ENCODE results near the gene UTS2R. TPM values are rescaled to one million over a fixed set of nuclear protein-coding genes. Genes with fewer than 3 reads are reported as not detected.
A peak's percentile ranks its signal among the peaks of the same experiment; 100 is the strongest.

The UTS2R gene
- total RNA-seq, 4 donors from 2014 or later, result not detected

DNA sequence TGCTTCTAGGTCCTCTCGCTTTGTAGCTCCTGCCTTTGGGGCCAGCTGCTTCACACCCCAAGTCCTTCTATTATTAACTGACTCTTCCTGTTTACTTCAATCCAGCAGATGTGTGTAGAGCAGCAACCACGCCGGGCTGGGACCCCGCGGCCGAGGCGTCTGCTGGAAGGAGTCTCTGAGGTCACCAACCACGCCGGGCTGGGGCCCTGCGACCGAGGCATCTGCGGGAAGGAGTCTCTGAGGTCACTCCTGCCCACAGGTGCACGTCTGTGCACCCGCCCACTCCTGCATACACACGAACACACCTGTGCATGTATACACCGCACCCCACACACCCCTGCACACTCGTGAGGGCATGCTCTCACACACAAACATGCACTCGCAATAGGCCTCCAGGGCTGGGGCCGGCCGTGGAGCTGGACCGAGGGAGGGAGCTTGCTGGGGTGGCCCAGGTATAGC, 20.3 kb upstream of the UTS2R start:
- no peak for DNase-seq (ENCODE audit: extremely low spot score)
- intact Hi-C loops (cut with DNase I), result loop anchor here (5.0 kb wide), 2 partner anchors 201 to 426 kb away; no protein-coding TSS in a partner anchor
- 62% methylated on average over 21 of the region's 21 CpGs for WGBS

DNA sequence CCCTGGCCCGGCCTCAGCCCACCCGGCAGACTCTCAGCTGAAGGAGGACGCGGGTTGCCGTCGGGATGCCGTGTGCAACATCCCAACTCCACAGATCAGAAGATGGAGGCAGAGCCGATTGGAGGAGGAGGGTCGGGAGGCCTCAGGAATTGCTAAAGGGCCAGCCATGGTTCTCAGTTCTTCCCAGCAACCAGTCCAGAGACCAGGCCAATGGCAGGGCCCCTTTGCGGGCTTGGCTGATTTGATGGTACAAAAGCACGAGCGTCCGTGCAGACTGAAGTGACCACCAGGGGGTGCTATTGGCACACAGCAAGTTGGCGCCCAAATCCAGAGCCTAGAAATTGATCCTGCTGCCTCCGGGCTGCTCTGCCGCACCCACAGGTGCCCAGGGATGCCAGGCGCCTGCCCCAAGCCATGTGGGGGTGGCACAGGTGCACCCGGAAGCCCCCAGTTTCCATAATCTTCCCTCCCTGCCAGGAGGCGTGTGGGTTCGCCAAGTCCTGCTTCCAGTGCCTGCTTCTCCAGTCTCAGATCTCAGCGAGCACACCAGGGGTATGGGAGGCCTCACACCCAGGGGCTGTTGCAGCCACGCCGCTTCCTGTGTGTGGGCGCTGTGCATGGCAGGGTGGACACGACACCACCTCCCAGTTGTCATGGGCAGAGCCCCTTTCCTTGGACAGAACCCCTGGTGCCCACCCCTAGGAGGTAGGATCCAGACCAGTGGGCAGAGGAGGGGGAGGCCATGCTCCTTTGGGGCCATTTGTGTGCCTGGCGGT, 19.7 kb upstream of the UTS2R start:
- 54% methylated on average over 15 of the region's 26 CpGs for WGBS
- H3K36me3 ChIP-seq, result no peaks in the 10 kb centered on the region
- peak; percentile 96 for DNase-seq (ENCODE audit: extremely low spot score)
- H3K9me3 ChIP-seq, result no peaks in the 10 kb centered on the region
- H3K4me1 ChIP-seq, result peaks cover 6 to 23% (median 17%) of the 10 kb centered on the region in 4 donors
- TF ChIP-seq, protein P1, sequence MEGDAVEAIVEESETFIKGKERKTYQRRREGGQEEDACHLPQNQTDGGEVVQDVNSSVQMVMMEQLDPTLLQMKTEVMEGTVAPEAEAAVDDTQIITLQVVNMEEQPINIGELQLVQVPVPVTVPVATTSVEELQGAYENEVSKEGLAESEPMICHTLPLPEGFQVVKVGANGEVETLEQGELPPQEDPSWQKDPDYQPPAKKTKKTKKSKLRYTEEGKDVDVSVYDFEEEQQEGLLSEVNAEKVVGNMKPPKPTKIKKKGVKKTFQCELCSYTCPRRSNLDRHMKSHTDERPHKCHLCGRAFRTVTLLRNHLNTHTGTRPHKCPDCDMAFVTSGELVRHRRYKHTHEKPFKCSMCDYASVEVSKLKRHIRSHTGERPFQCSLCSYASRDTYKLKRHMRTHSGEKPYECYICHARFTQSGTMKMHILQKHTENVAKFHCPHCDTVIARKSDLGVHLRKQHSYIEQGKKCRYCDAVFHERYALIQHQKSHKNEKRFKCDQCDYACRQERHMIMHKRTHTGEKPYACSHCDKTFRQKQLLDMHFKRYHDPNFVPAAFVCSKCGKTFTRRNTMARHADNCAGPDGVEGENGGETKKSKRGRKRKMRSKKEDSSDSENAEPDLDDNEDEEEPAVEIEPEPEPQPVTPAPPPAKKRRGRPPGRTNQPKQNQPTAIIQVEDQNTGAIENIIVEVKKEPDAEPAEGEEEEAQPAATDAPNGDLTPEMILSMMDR (IDR thresholded peaks at IDR 0.05), result peak; percentile 91 to 95 (median 94)
- TF ChIP-seq POLR2A (IDR thresholded peaks at IDR 0.05; ENCODE audit: low read depth) (no peak), POLR2AphosphoS5 (IDR thresholded peaks at IDR 0.05) (peak in 1 of 2 donors; percentile 60), EP300 (IDR thresholded peaks at IDR 0.05) (no peak)
- H3K27ac ChIP-seq (replicated peaks in 1 of 4), result no peak overlapping the region
- H3K4me3 ChIP-seq, result no peak overlapping the region
- H3K27me3 ChIP-seq, result peaks cover 0 to 27% (median 0%) of the 10 kb centered on the region in 4 donors
- intact Hi-C loops (cut with DNase I), result loop anchor here (2.0 to 5.0 kb wide), 3 partner anchors 63 to 425 kb away; no protein-coding TSS in a partner anchor

More for the DNA sequence above, 20.3 kb upstream of the UTS2R start:
- TF ChIP-seq POLR2A (IDR thresholded peaks at IDR 0.05; ENCODE audit: low read depth) (no peak), POLR2AphosphoS5 (IDR thresholded peaks at IDR 0.05) (no peak), EP300 (IDR thresholded peaks at IDR 0.05) (no peak)
- TF ChIP-seq, protein P1 (IDR thresholded peaks at IDR 0.05), result no peak
- Histone ChIP-seq H3K36me3 (no peaks in the 10 kb centered on the region), H3K9me3 (no peaks in the 10 kb centered on the region), H3K27ac (replicated peaks in 1 of 4) (no peak overlapping the region), H3K4me1 (peaks cover 6 to 19% (median 15%) of the 10 kb centered on the region in 4 donors), H3K27me3 (peaks cover 0 to 23% (median 0%) of the 10 kb centered on the region in 4 donors), H3K4me3 (no peak overlapping the region)

DNA sequence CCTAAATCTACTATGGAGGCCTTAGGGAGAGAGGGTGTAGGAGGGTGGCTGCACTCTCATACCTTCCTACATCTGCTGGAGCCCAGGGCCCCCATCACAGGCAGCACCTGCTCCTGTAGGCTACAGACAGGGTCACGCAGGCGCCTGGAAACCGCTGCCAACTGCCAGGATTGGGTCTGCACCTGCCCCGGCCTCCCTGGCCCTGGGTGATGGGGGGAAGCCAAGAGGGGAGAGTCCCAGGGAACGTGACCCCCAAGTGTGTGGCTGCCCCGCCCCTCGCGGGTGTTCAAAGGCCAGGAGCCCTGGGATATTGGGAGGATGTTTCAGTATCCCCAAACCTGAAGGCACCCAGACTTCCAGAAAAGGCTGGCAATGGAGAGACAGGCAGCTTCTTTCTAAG, 18.1 kb upstream of the UTS2R start:
- Histone ChIP-seq H3K4me1 (peaks cover 6 to 23% (median 17%) of the 10 kb centered on the region in 4 donors), H3K9me3 (no peaks in the 10 kb centered on the region), H3K27me3 (peaks cover 0 to 31% (median 0%) of the 10 kb centered on the region in 4 donors), H3K36me3 (no peaks in the 10 kb centered on the region), H3K4me3 (no peak overlapping the region), H3K27ac (replicated peaks in 1 of 4) (no peak overlapping the region)
- intact Hi-C loops (cut with DNase I), result loop anchor here (2.0 to 5.0 kb wide), 3 partner anchors 61 to 424 kb away; no protein-coding TSS in a partner anchor
- no peak for DNase-seq (ENCODE audit: extremely low spot score)
- WGBS, result 90% methylated on average over 8 of the region's 8 CpGs
- TF ChIP-seq EP300 (IDR thresholded peaks at IDR 0.05) (no peak), POLR2AphosphoS5 (IDR thresholded peaks at IDR 0.05) (no peak), POLR2A (IDR thresholded peaks at IDR 0.05; ENCODE audit: low read depth) (no peak)
- TF ChIP-seq, protein P1 (IDR thresholded peaks at IDR 0.05), result no peak

DNA sequence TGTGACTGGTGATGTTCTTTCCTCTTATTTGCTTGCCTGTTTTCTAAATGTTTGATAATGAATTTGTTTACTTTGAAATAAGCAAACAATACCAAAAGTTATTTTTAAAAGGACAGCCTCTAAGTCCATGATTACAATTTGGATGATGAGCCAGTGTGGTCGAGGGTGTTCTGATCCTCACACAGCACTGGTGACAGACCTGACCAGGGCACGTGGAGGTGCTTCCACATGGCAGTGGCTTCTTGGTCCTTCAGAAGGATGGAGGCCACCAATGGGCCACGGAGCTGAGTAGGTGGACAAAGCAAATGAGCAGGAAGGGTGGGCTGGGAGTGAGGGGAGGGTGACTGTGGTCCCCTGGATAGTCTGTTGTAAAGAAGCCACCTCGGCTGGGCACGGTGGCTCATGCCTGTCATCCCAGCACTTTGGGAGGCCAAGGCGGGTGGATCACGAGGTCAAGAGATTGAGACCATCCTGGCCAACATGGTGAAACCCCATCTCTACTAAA, 16.7 kb upstream of the UTS2R start:
- no peaks in the 10 kb centered on the region for H3K9me3 ChIP-seq
- H3K4me1 ChIP-seq, result peaks cover 3 to 23% (median 19%) of the 10 kb centered on the region in 4 donors
- 83% methylated on average over 7 of the region's 7 CpGs for WGBS
- TF ChIP-seq, protein P1 (IDR thresholded peaks at IDR 0.05), result no peak
- TF ChIP-seq POLR2AphosphoS5 (IDR thresholded peaks at IDR 0.05) (no peak), EP300 (IDR thresholded peaks at IDR 0.05) (no peak), POLR2A (IDR thresholded peaks at IDR 0.05; ENCODE audit: low read depth) (no peak)
- H3K27ac ChIP-seq (replicated peaks in 1 of 4), result no peak overlapping the region
- DNase-seq (ENCODE audit: extremely low spot score), result no peak
- H3K36me3 ChIP-seq, result no peaks in the 10 kb centered on the region
- no peak overlapping the region for H3K4me3 ChIP-seq
- peaks cover 0 to 43% (median 5%) of the 10 kb centered on the region in 4 donors for H3K27me3 ChIP-seq
- intact Hi-C loops (cut with DNase I), result loop anchor here (5.0 kb wide), 2 partner anchors 197 to 422 kb away; no protein-coding TSS in a partner anchor

Measured in esophagus muscularis mucosa (tissue), 4 donors.